GM18858 (cell line): ENCODE measurements around the gene CCR1.
"Not testable (repeated sequence)": the region's sequence is repeated elsewhere in the genome, so short reads cannot be mapped to it uniquely, and the experiment has no call there.

Experiments used
- ATAC-seq: cut with Tn5 transposase; IDR thresholded peaks from one replicate; pipeline ENCODE4 v1.9.1; 2021; ENCODE audit not compliant: unreplicated experiment

Gene CCR1

DNA sequence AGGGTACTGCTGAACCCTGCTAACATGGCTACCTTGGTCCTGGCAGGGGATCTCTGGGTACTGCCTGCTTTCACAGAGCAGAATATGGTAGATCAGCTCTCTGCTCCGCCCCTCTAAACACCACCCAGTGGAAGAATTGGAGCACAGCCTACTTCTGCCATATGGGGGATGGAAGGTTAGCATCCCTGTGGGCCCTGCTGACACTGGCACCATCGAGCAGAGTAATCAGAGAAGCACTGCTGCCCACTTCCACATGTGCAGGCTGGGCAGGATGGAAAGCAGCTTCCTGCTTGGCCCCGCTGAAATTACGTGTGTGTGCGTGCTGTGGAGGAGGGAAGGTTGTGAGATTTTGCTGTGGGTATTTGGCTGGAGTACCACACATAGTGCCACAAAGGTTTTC, 24.8 kb downstream of the CCR1 start:
- no peak for ATAC-seq

DNA sequence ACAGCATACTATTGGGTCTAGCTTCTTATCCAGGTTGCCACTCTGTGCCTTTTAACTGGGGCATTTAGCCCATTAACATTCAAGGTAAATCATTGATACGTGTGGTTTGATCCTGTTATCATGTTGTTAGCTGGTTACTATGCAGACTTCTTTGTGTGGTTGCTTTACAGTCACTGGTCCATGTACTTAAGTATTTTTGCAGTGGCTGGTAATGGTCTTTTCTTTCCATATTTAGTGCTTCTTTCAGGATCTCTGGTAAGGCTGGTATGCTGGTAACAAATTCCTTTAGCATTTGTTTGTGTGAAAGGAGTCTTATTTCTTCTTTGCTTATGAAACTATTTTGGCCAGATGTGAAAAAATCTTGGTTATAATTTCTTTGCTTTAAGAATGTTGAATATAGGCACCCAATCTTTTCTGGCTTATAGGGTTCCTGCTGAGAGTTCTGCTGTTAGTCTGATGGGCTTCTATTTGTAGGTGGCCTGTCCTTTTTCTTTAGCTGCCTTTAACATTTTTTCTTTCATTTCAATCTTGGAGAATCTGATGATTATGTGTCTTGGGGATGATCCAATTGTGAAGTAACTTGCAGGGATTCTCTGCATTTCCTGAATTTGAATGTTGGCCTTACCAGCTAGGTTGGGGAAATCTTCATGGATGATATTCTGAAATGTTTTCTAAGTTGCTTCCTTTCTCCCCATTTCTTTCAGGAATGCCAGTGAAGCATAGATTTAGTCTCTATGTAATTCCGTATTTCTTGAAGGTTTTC, 39.3 kb downstream of the CCR1 start:
- ATAC-seq = no peak

DNA sequence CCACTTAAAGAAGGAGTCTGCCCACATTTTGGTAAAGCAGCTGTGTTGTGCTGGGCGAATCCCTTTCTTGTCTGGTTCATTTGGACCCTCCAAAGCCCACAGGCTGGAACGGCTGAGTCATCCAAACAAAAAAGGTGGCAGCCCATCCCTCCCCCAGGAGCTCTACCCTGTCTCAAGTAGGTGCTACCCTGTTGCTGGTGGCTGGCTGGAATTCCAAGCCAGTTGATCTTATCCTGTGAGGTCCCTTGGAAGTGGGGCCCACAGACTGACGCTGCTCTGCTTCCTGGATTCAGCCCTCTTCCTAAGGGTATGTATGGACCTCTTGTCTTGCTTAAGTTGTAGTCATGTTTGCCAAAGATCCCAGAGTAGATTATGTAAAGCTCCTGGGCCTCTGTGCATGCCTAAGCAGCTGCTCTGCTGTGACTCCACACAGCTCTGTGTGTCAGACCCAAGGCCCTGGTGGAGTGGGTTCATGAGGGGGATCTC, 44.5 kb downstream of the CCR1 start:
- ATAC-seq = no peak

DNA sequence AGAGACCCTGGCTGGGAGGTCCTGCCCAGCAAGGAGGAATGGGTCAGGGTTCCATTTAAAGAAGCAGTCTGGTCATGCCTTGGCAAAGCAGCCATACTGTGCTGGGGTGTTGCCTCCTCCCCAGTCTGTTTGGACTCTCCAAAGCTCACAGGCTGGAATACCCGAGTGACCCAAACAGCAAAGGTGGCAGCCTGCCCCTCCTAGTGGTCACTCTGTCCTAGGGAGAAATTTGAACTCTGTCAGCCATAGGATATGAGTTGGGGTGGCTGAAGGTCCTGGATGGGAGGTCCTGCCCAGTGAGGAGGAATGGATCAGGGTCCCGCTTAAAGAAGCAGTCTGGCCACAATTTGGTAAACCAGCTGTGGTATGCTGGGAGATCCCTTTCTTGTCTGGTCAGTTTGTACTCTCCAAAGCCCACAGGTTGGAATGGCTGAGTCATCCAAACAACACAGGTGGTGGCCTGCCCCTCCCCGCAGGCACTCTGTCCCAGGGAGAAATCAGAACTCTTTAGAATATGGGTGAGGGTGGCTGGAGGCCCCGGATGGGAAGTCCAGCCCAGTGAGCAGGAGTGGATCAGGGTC, 45.0 kb downstream of the CCR1 start:
- no peak for ATAC-seq

DNA sequence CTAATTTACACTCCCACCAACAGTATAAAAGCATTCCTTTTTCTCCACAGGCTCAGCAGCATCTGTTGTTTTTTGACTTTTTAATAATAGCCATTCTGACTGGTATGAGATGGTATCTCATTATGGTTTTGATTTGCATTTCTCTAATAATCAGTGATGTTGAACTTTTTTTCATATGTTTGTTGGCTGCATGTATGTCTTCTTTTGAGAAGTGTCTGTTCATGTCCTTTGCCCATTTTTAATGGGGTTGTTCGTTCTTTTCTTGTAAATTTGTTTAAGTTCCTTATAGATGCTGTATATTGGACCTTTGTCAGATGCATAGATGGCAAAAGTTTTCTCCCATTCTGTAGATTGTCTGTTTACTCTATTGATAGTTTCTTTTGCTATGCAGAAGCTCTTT, 50.4 kb downstream of the CCR1 start:
- ATAC-seq = not testable (repeated sequence)

DNA sequence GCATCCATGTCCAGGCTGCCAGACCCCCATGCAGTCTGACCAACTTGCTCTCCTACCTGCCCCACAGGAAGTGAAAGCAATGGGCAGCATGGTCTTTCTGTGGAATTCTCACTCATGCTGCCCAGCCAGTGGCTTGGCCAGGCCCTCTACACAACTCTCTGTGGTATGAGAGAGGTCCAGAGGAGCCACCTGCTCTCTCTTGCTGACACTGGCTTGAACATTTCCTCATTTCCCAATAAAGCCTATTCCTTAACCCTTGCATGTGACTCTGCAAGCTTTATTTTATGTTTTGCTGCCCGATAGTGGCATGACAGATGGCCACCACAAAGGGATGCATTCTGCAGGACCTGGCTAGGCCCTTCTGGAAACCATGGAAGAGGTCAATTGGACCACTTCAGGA, 53.8 kb downstream of the CCR1 start:
- ATAC-seq = no peak
